Esophagus muscularis mucosa (tissue), 4 donors: Measurements from ENCODE around the gene RAB3B. TPM values are rescaled to one million over a fixed set of nuclear protein-coding genes. Genes with fewer than 3 reads are reported as not detected.

Experiments
- DNase-seq: peaks from one replicate; pipeline ENCODE4 v3.0.0-alpha.2; 2017; ENCODE audit errors: extremely low spot score
- H3K27ac ChIP-seq, 4 donors: fragments of 200-600 bp; sonication (generic); replicated peaks in 1 of 4; 1 replicate in 3 of 4; 2 replicates in 1 of 4; pipeline ENCODE4 v1.5.1; 2016 to 2019; ENCODE audit warnings: mild to moderate bottlenecking in 1 of 4
- H3K27me3 ChIP-seq, 4 donors: fragments of 200-600 bp; sonication (generic); one replicate each; pipeline versions ENCODE4 v1.5.1 to v1.6.0; 2016 to 2019
- H3K36me3 ChIP-seq, 4 donors: fragments of 200-600 bp; sonication (generic); one replicate each; pipeline ENCODE4 v1.5.1; 2016 to 2019
- H3K4me1 ChIP-seq, 4 donors: fragments of 200-600 bp; sonication (generic); one replicate each; pipeline ENCODE4 v1.5.1; 2016 to 2019
- H3K4me3 ChIP-seq, 4 donors: fragments of 200-600 bp; sonication (generic); 1 replicate in 2 of 4; 2 replicates in 2 of 4; pipeline ENCODE4 v1.5.1; 2016 to 2019; ENCODE audit warnings: mild to moderate bottlenecking in 4 of 4, moderate library complexity in 1 of 4
- H3K9me3 ChIP-seq, 4 donors: fragments of 200-600 bp; sonication (generic); 1 replicate in 3 of 4; 2 replicates in 1 of 4; pipeline ENCODE4 v1.5.1; 2016 to 2019
- EP300 ChIP-seq: sonication (generic); formaldehyde crosslinking; IDR thresholded peaks from one replicate; pipeline ENCODE4 v1.6.1; 2017; ENCODE audit warnings: antibody characterized with exemption
- POLR2A ChIP-seq: fragments of 450-650 bp; IDR thresholded peaks from one replicate; pipeline ENCODE4 v1.6.1; 2017; ENCODE audit warnings: antibody characterized with exemption, moderate library complexity, mild to moderate bottlenecking, low read depth
- POLR2AphosphoS5 ChIP-seq, 2 donors: sonication (generic); formaldehyde crosslinking; IDR thresholded peaks; one replicate each; pipeline ENCODE4 v1.6.1; 2017; ENCODE audit warnings: antibody characterized with exemption in 2 of 2
- WGBS: methylation state at CpG from one replicate; pipeline ENCODE4 v1.1.5; 2018; 5-methylcytosine and 5-hydroxymethylcytosine counted together
- intact Hi-C: fragments of 100-400 bp; cut with DNase I; formaldehyde crosslinking; loops from one replicate; pipeline ENCODE4 v1.15.1; 2023
- total RNA-seq, 4 donors: library from RNA; depleted of rRNA; stranded (reverse); fragments of >200 nt; gene quantifications; one replicate each; pipeline versions ENCODE4 v1.1.0 to v1.2.1, GENCODE V29; 2016
- TF ChIP-seq, protein P1 (sequence below), 3 experiments: fragments of 200-600 bp in 2 of 3; fragments of 450-650 bp in 1 of 3; sonication (generic) in 2 of 3; IDR thresholded peaks; one replicate each; pipeline ENCODE4 v1.5.1; 2017 to 2019; ENCODE audit warnings: antibody characterized with exemption in 3 of 3, mild to moderate bottlenecking in 2 of 3, moderate library complexity in 1 of 3

The RAB3B gene
- total RNA-seq, 4 donors from 2014 or later: 0.42 to 1.3 (median 0.83) TPM

DNA sequence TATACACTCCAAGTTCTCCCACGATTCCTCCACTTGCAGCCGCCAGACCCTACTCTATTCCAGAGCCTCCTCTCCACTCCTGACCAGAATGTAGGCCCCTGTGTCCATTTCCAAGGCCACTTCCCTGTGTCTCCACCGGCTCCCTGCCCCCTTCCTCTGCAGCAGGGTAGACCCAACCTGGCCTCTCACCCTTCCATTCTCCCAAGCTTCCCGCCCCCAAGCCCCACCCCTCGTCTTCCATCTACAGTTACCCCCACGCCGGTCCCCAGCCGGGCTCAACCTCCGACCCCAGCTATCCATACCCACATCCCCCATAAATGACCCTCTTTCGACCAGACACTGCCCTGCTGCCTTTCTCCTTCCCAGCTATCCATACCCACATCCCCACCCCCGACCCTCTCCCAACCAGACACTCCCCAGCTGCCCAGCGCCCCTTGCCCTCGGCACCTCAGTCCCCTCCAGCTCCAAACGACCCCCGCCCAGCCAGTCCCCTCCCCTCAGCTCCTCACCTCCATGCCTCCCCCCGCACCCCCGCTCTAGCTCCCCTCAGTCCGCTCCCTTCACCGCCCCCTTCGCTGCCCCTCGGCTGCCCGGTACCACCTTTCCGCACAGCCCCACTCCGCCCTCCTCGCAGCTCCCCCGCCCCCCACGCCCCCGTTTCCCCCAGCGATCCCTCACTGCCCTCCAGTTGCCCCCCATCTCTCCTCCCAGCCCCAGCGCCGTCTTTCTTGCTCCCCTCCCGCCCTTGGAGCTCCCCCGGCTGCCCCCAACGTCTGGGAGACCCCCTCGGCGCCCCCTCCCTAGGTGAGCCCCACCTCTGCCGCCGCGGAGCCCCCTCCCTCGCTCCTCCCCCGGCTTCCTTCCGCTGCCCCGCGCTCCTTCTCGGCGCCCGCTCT, 670 bp downstream of the RAB3B start:
- peaks cover 0 to 61% (median 39%) of the 10 kb centered on the region in 4 donors for H3K27me3 ChIP-seq
- no peaks in the 10 kb centered on the region for H3K9me3 ChIP-seq
- TF ChIP-seq POLR2AphosphoS5 (IDR thresholded peaks at IDR 0.05) (no peak), EP300 (no peak), POLR2A (no peak)
- TF ChIP-seq, protein P1, sequence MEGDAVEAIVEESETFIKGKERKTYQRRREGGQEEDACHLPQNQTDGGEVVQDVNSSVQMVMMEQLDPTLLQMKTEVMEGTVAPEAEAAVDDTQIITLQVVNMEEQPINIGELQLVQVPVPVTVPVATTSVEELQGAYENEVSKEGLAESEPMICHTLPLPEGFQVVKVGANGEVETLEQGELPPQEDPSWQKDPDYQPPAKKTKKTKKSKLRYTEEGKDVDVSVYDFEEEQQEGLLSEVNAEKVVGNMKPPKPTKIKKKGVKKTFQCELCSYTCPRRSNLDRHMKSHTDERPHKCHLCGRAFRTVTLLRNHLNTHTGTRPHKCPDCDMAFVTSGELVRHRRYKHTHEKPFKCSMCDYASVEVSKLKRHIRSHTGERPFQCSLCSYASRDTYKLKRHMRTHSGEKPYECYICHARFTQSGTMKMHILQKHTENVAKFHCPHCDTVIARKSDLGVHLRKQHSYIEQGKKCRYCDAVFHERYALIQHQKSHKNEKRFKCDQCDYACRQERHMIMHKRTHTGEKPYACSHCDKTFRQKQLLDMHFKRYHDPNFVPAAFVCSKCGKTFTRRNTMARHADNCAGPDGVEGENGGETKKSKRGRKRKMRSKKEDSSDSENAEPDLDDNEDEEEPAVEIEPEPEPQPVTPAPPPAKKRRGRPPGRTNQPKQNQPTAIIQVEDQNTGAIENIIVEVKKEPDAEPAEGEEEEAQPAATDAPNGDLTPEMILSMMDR (IDR thresholded peaks at IDR 0.05): no peak
- H3K4me3 ChIP-seq: peak overlapping the region; percentile 48 to 60 (median 51)
- H3K36me3 ChIP-seq: no peaks in the 10 kb centered on the region
- WGBS: 20% methylated on average over 26 of the region's 47 CpGs
- DNase-seq: no peak
- H3K4me1 ChIP-seq: peaks cover 4 to 11% (median 9%) of the 10 kb centered on the region in 4 donors
- no peak overlapping the region for H3K27ac ChIP-seq
- intact Hi-C loops: no loop called here

DNA sequence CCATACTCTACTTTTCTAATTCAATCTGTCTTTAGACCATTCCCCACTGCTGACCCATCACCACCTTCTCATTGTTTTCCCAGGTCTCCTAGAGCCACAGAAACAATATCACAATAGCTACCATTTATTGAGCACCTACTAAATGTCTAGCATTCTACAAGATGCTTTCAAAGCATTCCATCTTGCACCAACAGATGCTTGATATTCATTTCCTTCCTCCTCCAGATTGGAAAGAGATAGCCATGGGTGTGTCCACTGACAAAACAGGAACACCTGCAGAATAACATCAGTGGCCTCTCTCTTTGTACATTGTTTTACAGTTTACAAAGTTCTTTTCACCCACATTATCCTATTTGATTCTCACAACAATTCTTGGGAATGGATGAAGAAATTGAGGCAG, 2.2 kb downstream of the RAB3B start:
- H3K27me3 ChIP-seq: peaks cover 0 to 46% (median 37%) of the 10 kb centered on the region in 4 donors
- no peak overlapping the region for H3K27ac ChIP-seq
- no peak for DNase-seq
- no peaks in the 10 kb centered on the region for H3K36me3 ChIP-seq
- no peaks in the 10 kb centered on the region for H3K9me3 ChIP-seq
- intact Hi-C loops: no loop called here
- peaks cover 4 to 11% (median 9%) of the 10 kb centered on the region in 4 donors for H3K4me1 ChIP-seq
- no peak overlapping the region for H3K4me3 ChIP-seq
- no peak for TF ChIP-seq POLR2A

DNA sequence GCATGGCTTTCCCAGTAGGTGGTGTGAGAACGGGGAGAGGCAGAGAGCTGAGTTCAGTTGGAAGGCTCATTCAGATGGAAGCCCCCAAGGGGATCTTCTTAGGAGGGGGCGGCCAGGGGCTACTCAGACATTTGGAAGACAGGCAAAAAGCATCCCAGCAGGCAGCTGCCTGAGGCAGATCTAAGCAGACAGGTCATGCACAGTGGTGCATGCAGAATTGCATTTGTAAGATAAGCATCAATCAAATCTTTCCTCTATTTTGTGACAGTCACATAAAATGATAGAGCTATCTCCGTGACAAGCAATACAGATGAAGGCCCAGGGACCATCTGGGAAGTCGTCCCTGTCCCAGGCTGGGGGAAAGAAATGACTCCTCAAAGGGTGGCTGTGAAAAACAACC, 3.8 kb downstream of the RAB3B start:
- TF ChIP-seq POLR2AphosphoS5 (IDR thresholded peaks at IDR 0.05) (no peak), POLR2A (no peak), EP300 (no peak)
- TF ChIP-seq, protein P1 (IDR thresholded peaks at IDR 0.05): no peak
- no peak for DNase-seq
- peaks cover 0 to 30% (median 22%) of the 10 kb centered on the region in 4 donors for H3K27me3 ChIP-seq
- peaks cover 4 to 11% (median 9%) of the 10 kb centered on the region in 4 donors for H3K4me1 ChIP-seq
- intact Hi-C loops: no loop called here
- H3K9me3 ChIP-seq: no peaks in the 10 kb centered on the region
- WGBS: 78% methylated on average over 4 of the region's 4 CpGs
- no peaks in the 10 kb centered on the region for H3K36me3 ChIP-seq
- H3K27ac ChIP-seq: no peak overlapping the region
- H3K4me3 ChIP-seq: no peak overlapping the region

DNA sequence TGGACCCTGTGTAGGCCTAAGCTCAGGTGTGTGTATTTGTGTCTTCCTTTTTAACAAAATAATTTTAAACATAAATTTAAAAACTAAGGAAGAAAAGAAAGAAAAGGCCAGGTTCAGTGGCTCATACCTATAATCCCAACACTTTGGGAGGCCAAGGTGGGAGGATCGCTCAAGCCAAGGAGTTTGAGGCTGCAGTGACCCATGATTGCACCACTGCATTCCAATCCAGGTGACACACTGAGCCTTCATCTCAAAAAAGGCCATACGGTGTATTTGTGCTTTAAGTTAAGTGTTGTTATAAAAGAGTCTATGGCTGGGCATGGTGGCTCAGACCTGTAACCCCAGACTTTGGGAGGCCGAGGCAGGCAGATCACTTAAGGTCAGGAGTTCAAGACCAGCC, 8.3 kb downstream of the RAB3B start:
- 92% methylated on average over 3 of the region's 3 CpGs for WGBS
- intact Hi-C loops: no loop called here
- Histone ChIP-seq H3K9me3 (no peaks in the 10 kb centered on the region), H3K27me3 (no peaks in the 10 kb centered on the region), H3K36me3 (no peaks in the 10 kb centered on the region), H3K27ac (no peak overlapping the region), H3K4me1 (no peaks in the 10 kb centered on the region), H3K4me3 (no peak overlapping the region)
- DNase-seq: no peak
- no peak for TF ChIP-seq POLR2A
- TF ChIP-seq POLR2AphosphoS5 (IDR thresholded peaks at IDR 0.05): no peak
- no peak for TF ChIP-seq EP300

DNA sequence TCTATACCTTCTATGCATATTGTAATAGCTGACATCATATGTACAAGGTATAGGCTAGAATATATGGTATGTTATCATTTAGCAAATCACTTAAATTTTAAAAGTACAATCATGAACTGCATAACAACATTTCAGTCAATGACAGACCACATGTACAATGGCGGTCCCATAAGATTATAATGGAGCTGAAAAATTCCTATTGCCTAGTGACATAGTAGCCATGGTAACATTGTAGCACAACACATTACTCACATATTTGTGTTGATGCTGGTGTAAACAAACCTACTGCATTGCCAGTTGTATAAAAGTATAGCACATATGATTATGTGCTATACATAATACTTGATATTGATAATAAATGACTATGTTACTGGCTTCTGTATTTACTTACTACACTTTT, 8.9 kb downstream of the RAB3B start:
- DNase-seq: no peak
- Histone ChIP-seq H3K36me3 (no peaks in the 10 kb centered on the region), H3K27me3 (no peaks in the 10 kb centered on the region), H3K4me3 (no peak overlapping the region), H3K9me3 (no peaks in the 10 kb centered on the region), H3K27ac (no peak overlapping the region), H3K4me1 (no peaks in the 10 kb centered on the region)
- WGBS: 84% methylated on average over 1 of the region's 1 CpG
- intact Hi-C loops: no loop called here
- TF ChIP-seq EP300 (no peak), POLR2A (no peak), POLR2AphosphoS5 (IDR thresholded peaks at IDR 0.05) (no peak)
- TF ChIP-seq, protein P1 (IDR thresholded peaks at IDR 0.05): no peak
